Stimulated activated CD8-positive, alpha-beta memory T cell treated with anti-CD3 and anti-CD28 coated beads, Interleukin-12 subunit alpha, Interleukin-12 subunit beta, amount 100 ng/mL, for 4 hours (primary cell): Measurements from ENCODE around the gene PROK1.
"Not testable (repeated sequence)": the region's sequence is repeated elsewhere in the genome, so short reads cannot be mapped to it uniquely, and the experiment has no call there.

Source experiments
- DNase-seq: peaks from one replicate; pipeline ENCODE4 v3.0.0-alpha.2; 2020; ENCODE audit warnings: low read depth

PROK1 gene

GRCh38 chr1:110433803-110434202, 17.1 kb upstream of the PROK1 start:
- DNase-seq, result no peak

GRCh38 chr1:110434946-110435345, 16.0 kb upstream of the PROK1 start:
- DNase-seq, result no peak

- DNase-seq, result no peak
Observed at GRCh38 chr1:110436635-110437034, 14.3 kb upstream of the PROK1 start.

GRCh38 chr1:110437645-110438299, 13.2 kb upstream of the PROK1 start:
- DNase-seq, result not testable (repeated sequence)

- no peak for DNase-seq
Observed at GRCh38 chr1:110438893-110439292, 12.1 kb upstream of the PROK1 start.

- DNase-seq, result not testable (repeated sequence)
Observed at GRCh38 chr1:110439873-110440272, 11.1 kb upstream of the PROK1 start.

GRCh38 chr1:110440877-110441276, 10.1 kb upstream of the PROK1 start:
- DNase-seq, result no peak

- no peak for DNase-seq
Observed at GRCh38 chr1:110441888-110442287, 9.1 kb upstream of the PROK1 start.

- DNase-seq, result no peak
Observed at GRCh38 chr1:110443451-110443850, 7.5 kb upstream of the PROK1 start.

GRCh38 chr1:110444561-110444960, 6.4 kb upstream of the PROK1 start:
- no peak for DNase-seq

GRCh38 chr1:110449661-110450651, 993 bp upstream of the PROK1 start:
- no peak for DNase-seq

- no peak for DNase-seq
Observed at GRCh38 chr1:110452330-110452729, 1.4 kb downstream of the PROK1 start.

GRCh38 chr1:110453829-110454228, 2.9 kb downstream of the PROK1 start:
- DNase-seq, result no peak

- no peak for DNase-seq
Observed at GRCh38 chr1:110454328-110454727, 3.4 kb downstream of the PROK1 start.

- no peak for DNase-seq
Observed at GRCh38 chr1:110455151-110455550, 4.2 kb downstream of the PROK1 start.

- DNase-seq, result no peak
Observed at GRCh38 chr1:110457206-110457605, 6.3 kb downstream of the PROK1 start.

- peak; percentile 59 for DNase-seq
Observed at GRCh38 chr1:110460253-110461220, 9.6 kb downstream of the PROK1 start.

- DNase-seq, result no peak
Observed at GRCh38 chr1:110462093-110462492, 11.1 kb downstream of the PROK1 start.

- no peak for DNase-seq
Observed at GRCh38 chr1:110462964-110463363, 12.0 kb downstream of the PROK1 start.

GRCh38 chr1:110463725-110464124, 12.8 kb downstream of the PROK1 start:
- no peak for DNase-seq

- DNase-seq, result no peak
Observed at GRCh38 chr1:110464340-110464739, 13.4 kb downstream of the PROK1 start.
